Panc1 (cell line): ENCODE measurements around the gene AURKB. TPM values are rescaled to one million over a fixed set of nuclear protein-coding genes. Genes with fewer than 3 reads are reported as not detected.
"Not testable (repeated sequence)": the region's sequence is repeated elsewhere in the genome, so short reads cannot be mapped to it uniquely, and the experiment has no call there.

Experiments used
- ATAC-seq: fragments of 200-7000 bp; cut with Tn5 transposase; 2 replicates; pipeline ENCODE4 v1.9.1; 2020; ENCODE audit warnings: mild to moderate bottlenecking, moderate library complexity
- BruUV-seq: library from RNA; stranded (reverse); fragments of 400-500 nt; replicated peaks from 2 replicates; lab custom pipeline; 2021; lab: Mats Ljungman, UMichigan
- CTCF ChIA-PET: fragments of 300-600 bp; sonication (Branson Sonifier 250); formaldehyde crosslinking; loops from one replicate; lab custom pipeline; 2022; ENCODE audit warnings: antibody characterized with exemption; lab: Charles Lee
- POLR2A ChIA-PET: fragments of 300-600 bp; sonication (Branson Sonifier 250); formaldehyde crosslinking; loops from one replicate; lab custom pipeline; 2022; ENCODE audit warnings: antibody characterized with exemption; lab: Charles Lee
- DNase-seq: peaks from one replicate; pipeline ENCODE4 v3.0.0-alpha.2; 2010; ENCODE audit warnings: low read depth, low spot score
- H3K27ac ChIP-seq: 2 replicates; pipeline ENCODE4 v1.5.1; 2011; ENCODE audit warnings: mild to moderate bottlenecking, low read length, inconsistent platforms
- H3K27me3 ChIP-seq: fragments of 200-500 bp; sonication (Bioruptor generic); 2 replicates; pipeline ENCODE4 v1.6.0; 2014; ENCODE audit warnings: low read length, inconsistent platforms; ENCODE audit not compliant: control insufficient read depth, insufficient read depth
- H3K36me3 ChIP-seq: fragments of 200-500 bp; sonication (Bioruptor generic); 2 replicates; pipeline ENCODE4 v1.5.1; 2014; ENCODE audit warnings: inconsistent platforms, mild to moderate bottlenecking, low read length, moderate library complexity; ENCODE audit not compliant: control insufficient read depth, insufficient read depth
- H3K4me1 ChIP-seq: 2 replicates; pipeline ENCODE4 v1.5.1; 2011; ENCODE audit warnings: inconsistent platforms, mild to moderate bottlenecking, low read length, moderate library complexity; ENCODE audit not compliant: control insufficient read depth, insufficient read depth
- H3K4me3 ChIP-seq, 2 experiments: 2 replicates each; pipeline ENCODE4 v1.5.1; 2011 to 2012; ENCODE audit warnings: low read depth in 2 of 2, low read length in 2 of 2, mild to moderate bottlenecking in 2 of 2, inconsistent platforms in 1 of 2, moderate library complexity in 1 of 2
- H3K9me3 ChIP-seq: fragments of 200-500 bp; sonication (Bioruptor generic); 2 replicates; pipeline ENCODE4 v1.5.1; 2014; ENCODE audit warnings: low read depth, mild to moderate bottlenecking, inconsistent platforms, low read length, moderate library complexity; ENCODE audit not compliant: control insufficient read depth, insufficient read depth
- POLR2AphosphoS5 ChIP-seq: IDR thresholded peaks from 2 replicates; pipeline ENCODE4 v1.6.1; 2012; ENCODE audit warnings: mild to moderate bottlenecking, low read depth, low read length, moderate library complexity
- SIN3A ChIP-seq: IDR thresholded peaks from 2 replicates; pipeline ENCODE4 v1.6.1; 2012; ENCODE audit warnings: low read depth, mild to moderate bottlenecking, low read length, moderate library complexity, borderline replicate concordance; ENCODE audit not compliant: insufficient read depth
- TCF7L2 ChIP-seq: IDR thresholded peaks from 2 replicates; pipeline ENCODE4 v1.6.1; 2011; ENCODE audit warnings: mild to moderate bottlenecking, low read depth, low read length, inconsistent platforms
- in situ Hi-C: cut with HindIII; loops from 2 replicates; pipeline ENCODE4 v1.10.0; 2016; ENCODE audit warnings: low sequenced_read_pairs, low pct_unique_long_range_greater_than_20kb
- intact Hi-C: fragments of 100-400 bp; cut with micrococcal nuclease; formaldehyde crosslinking; loops from one replicate; pipeline ENCODE4 v1.10.0; 2022; ENCODE audit not compliant: unreplicated experiment
- total RNA-seq: library from RNA; stranded (reverse); gene quantifications from one replicate; pipeline ENCODE4 v1.2.1, GENCODE V29; 2021; ENCODE audit not compliant: unreplicated experiment
- TF ChIP-seq, protein P1 (sequence below): fragments of 450-650 bp; IDR thresholded peaks from 2 replicates; pipeline ENCODE4 v1.5.1; 2017; ENCODE audit warnings: mild to moderate bottlenecking
- TF ChIP-seq, protein P2 (sequence below), 2 experiments: IDR thresholded peaks; 2 replicates each; pipeline ENCODE4 v1.6.1; 2011 to 2012; ENCODE audit warnings: low read depth in 2 of 2, control low read depth in 1 of 2, low read length in 1 of 2, mild to moderate bottlenecking in 1 of 2, moderate library complexity in 1 of 2; ENCODE audit not compliant: insufficient read depth in 1 of 2

The AURKB gene
- total RNA-seq, 1 experiment from 2014 or later: 85.8 TPM

DNA sequence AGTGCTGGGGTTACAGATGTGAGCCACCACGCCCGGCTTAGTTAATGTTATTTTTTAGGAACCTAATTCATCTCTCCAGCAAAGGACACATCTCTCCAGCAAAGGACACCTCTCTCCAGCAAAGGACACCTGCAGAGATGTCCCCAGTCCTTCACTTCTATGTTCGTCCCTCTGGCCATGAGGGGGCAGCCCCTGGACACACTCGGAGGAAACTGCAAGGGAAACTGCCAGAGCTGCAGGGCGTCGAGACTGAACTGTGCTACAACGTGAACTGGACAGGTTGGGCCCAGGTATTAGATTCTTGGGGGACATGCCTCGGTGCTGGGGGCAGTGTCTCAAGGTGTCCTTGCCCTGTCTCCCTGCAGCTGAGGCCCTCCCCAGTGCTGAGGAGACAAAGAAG, 43.4 kb upstream of the AURKB start:
- H3K4me3 ChIP-seq: no peak overlapping the region
- CTCF ChIA-PET: interaction anchor here (0.6 to 1.0 kb wide), 3 partner anchors 35 to 55 kb away, joined by 3 to 4 read pairs (median 3); partner anchors contain the start of gene RANGRF
- BruUV-seq: no TSS peak
- DNase-seq (no peak), ATAC-seq (peak; percentile 64; the same call in 1 of the 2 replicates)
- H3K27me3 ChIP-seq: no peaks in the 10 kb centered on the region
- TF ChIP-seq TCF7L2 (no peak), POLR2AphosphoS5 (no peak), SIN3A (no peak)
- TF ChIP-seq, protein P1, sequence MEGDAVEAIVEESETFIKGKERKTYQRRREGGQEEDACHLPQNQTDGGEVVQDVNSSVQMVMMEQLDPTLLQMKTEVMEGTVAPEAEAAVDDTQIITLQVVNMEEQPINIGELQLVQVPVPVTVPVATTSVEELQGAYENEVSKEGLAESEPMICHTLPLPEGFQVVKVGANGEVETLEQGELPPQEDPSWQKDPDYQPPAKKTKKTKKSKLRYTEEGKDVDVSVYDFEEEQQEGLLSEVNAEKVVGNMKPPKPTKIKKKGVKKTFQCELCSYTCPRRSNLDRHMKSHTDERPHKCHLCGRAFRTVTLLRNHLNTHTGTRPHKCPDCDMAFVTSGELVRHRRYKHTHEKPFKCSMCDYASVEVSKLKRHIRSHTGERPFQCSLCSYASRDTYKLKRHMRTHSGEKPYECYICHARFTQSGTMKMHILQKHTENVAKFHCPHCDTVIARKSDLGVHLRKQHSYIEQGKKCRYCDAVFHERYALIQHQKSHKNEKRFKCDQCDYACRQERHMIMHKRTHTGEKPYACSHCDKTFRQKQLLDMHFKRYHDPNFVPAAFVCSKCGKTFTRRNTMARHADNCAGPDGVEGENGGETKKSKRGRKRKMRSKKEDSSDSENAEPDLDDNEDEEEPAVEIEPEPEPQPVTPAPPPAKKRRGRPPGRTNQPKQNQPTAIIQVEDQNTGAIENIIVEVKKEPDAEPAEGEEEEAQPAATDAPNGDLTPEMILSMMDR: no peak; the same call in 1 of the 2 replicates
- TF ChIP-seq, protein P2, sequence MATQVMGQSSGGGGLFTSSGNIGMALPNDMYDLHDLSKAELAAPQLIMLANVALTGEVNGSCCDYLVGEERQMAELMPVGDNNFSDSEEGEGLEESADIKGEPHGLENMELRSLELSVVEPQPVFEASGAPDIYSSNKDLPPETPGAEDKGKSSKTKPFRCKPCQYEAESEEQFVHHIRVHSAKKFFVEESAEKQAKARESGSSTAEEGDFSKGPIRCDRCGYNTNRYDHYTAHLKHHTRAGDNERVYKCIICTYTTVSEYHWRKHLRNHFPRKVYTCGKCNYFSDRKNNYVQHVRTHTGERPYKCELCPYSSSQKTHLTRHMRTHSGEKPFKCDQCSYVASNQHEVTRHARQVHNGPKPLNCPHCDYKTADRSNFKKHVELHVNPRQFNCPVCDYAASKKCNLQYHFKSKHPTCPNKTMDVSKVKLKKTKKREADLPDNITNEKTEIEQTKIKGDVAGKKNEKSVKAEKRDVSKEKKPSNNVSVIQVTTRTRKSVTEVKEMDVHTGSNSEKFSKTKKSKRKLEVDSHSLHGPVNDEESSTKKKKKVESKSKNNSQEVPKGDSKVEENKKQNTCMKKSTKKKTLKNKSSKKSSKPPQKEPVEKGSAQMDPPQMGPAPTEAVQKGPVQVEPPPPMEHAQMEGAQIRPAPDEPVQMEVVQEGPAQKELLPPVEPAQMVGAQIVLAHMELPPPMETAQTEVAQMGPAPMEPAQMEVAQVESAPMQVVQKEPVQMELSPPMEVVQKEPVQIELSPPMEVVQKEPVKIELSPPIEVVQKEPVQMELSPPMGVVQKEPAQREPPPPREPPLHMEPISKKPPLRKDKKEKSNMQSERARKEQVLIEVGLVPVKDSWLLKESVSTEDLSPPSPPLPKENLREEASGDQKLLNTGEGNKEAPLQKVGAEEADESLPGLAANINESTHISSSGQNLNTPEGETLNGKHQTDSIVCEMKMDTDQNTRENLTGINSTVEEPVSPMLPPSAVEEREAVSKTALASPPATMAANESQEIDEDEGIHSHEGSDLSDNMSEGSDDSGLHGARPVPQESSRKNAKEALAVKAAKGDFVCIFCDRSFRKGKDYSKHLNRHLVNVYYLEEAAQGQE (IDR thresholded peaks at IDR 0.05; ENCODE audit: insufficient read depth in 1 of 2, low read depth in 2 of 2, low read length in 1 of 2): no peak
- intact Hi-C loops (no loop called here), in situ Hi-C loops (no loop called here)
- H3K9me3 ChIP-seq: no peaks in the 10 kb centered on the region
- POLR2A ChIA-PET: no interaction called here
- H3K27ac ChIP-seq: no peak overlapping the region
- peaks cover 9% of the 10 kb centered on the region for H3K4me1 ChIP-seq
- peaks cover 7% of the 10 kb centered on the region for H3K36me3 ChIP-seq

DNA sequence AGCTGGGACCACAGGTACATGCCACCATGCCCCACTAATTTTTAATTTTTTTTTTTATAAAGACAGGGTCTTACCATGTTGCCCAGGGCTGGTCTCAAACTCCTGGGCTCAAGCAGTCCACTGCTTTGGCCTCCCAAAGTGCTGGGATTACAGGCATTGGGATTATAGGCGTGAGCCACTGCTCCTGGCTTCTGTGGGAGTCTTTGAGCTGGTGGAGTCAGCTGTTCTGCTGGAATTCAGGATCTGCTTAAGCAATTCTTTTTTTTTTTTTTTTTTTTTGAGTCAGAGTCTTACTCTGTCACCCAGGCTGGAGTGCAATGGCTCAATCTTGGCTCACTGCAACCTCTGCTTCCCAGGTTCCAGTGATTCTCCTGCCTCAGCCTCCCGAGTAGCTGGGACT, 41.0 kb upstream of the AURKB start:
- intact Hi-C loops, H3K9me3 ChIP-seq, ATAC-seq, H3K4me3 ChIP-seq, BruUV-seq, DNase-seq, H3K27me3 ChIP-seq, H3K27ac ChIP-seq, POLR2A ChIA-PET, H3K4me1 ChIP-seq, in situ Hi-C loops, CTCF ChIA-PET, H3K36me3 ChIP-seq: not testable (repeated sequence)

DNA sequence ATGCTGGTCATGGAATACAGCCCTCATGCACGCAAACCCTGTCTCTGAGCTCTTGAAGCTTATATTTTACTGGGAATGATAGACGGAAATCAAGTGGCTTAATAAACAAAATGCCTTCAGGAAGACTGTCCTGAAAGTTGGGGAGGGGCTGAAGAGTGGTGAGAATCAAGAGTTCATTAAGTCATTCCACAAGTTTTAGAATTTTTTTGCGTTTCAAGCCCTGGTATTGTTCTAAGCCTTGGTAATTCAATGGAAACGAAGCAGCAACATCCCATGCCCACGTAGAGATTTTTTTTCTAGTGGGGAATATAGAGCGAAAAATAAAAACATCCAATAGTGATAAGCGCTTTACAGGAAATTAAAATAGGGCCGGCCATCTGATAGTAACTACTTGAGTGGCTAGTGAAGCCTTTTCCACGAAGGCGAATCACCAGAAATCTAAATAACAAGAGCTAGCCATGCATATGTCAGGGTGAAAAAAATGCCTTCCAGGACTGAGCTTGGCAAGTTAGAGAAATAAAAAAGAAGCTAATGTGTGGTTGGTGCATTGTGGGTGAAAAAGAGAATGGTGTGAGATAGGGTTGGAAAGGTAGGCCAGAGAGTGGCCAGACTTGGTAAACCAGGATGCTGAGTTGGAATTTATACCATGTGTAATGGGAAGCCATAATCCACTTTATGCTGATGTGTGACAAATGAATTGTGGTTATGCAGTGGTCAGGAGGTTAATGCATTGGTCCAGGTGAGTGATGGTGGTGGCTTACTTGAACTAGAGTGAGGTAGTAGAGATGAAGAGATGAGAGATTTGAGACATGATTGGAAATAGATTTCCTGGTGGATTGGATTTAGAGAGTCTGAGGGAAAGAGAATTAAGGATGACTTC, 39.5 kb upstream of the AURKB start:
- ChIA-PET POLR2A (interaction anchor here (0.7 to 1.0 kb wide), 2 partner anchors 45 to 60 kb away, joined by 3 read pairs; partner anchors contain the start of gene SLC25A35), CTCF (no interaction called here)
- TF ChIP-seq TCF7L2: no peak
- TF ChIP-seq, protein P1: no peak
- TF ChIP-seq POLR2AphosphoS5: no peak
- TF ChIP-seq, protein P2 (IDR thresholded peaks at IDR 0.05; ENCODE audit: insufficient read depth in 1 of 2, low read depth in 2 of 2, low read length in 1 of 2): no peak
- no peak for TF ChIP-seq SIN3A
- BruUV-seq: TSS peak; percentile 94
- no peaks in the 10 kb centered on the region for H3K9me3 ChIP-seq
- DNase-seq (no peak), ATAC-seq (no peak)
- in situ Hi-C loops (no loop called here), intact Hi-C loops (no loop called here)
- H3K36me3 ChIP-seq: peaks cover 9% of the 10 kb centered on the region
- peaks cover 9% of the 10 kb centered on the region for H3K4me1 ChIP-seq
- peak overlapping the region; percentile 98 for H3K4me3 ChIP-seq
- no peaks in the 10 kb centered on the region for H3K27me3 ChIP-seq
- H3K27ac ChIP-seq: peak overlapping the region; percentile 91
